Measurements from ENCODE around the gene PRPF31. TPM values are rescaled to one million over a fixed set of nuclear protein-coding genes. Genes with fewer than 3 reads are reported as not detected.

PRPF31 gene
- total RNA-seq, 1 experiment from 2014 or later: 84.4 TPM

- no peak overlapping the region for H3T11ph ChIP-seq (ENCODE audit: low read length)
- H2BK12ac ChIP-seq (ENCODE audit: insufficient read length, low read depth, low read length): no peak overlapping the region
- H2AK5ac ChIP-seq (ENCODE audit: insufficient read length, low read length): no peak overlapping the region
- no peak overlapping the region for H4K5ac ChIP-seq (ENCODE audit: insufficient read length, low read depth, low read length)
- no peak overlapping the region for H4K8ac ChIP-seq (replicated peaks; ENCODE audit: insufficient read length, low read depth, low read length)
- Mint-ChIP-seq H3K36me3 (ENCODE audit: insufficient read depth in 1 of 3, low read depth in 3 of 3) (peaks cover 50 to 85% (median 84%) of the 10 kb centered on the region in 3 experiments), H3K27ac (peak overlapping the region in 1 of 3 experiments; percentile 28; a peak in 2 of 7 replicates), H3K4me1 (no peaks in the 10 kb centered on the region), H3K4me3 (no peak overlapping the region; a peak in 1 of 5 replicates), H3K9me3 (no peaks in the 10 kb centered on the region), H3K27me3 (ENCODE audit: low read depth) (no peaks in the 10 kb centered on the region; the same call in 1 of the 2 replicates)
- H2BK20ac ChIP-seq (ENCODE audit: low read depth, low read length, poor library complexity, severe bottlenecking): no peak overlapping the region
- no peaks in the 10 kb centered on the region for H3K4me1 ChIP-seq (ENCODE audit: insufficient read depth, low read length)
- no peaks in the 10 kb centered on the region for H3K23me2 ChIP-seq (ENCODE audit: insufficient read length, low read depth, low read length, poor library complexity, severe bottlenecking)
- no CpG with 5 or more reads among the region's 25 CpGs for WGBS (ENCODE audit: extremely low coverage, insufficient read length, low lambda C conversion rate)
- no peak overlapping the region for H3K14ac ChIP-seq (ENCODE audit: insufficient read depth, low read length)
- H3K27me3 ChIP-seq (ENCODE audit: insufficient read depth, low read length): no peaks in the 10 kb centered on the region
- no peak overlapping the region for H3K27ac ChIP-seq (ENCODE audit: insufficient read length, low read depth, low read length)
- no peak overlapping the region for H3K23ac ChIP-seq (ENCODE audit: insufficient read length, low read depth, low read length)
- no peak overlapping the region for H3K4me2 ChIP-seq (ENCODE audit: insufficient read depth, insufficient read length, low read length)
- no peaks in the 10 kb centered on the region for H3K79me1 ChIP-seq (ENCODE audit: insufficient read depth, low read depth, low read length, poor library complexity, severe bottlenecking)
- H2BK120ac ChIP-seq (ENCODE audit: low read depth, low read length, poor library complexity, severe bottlenecking): no peak overlapping the region
- H4K91ac ChIP-seq (ENCODE audit: insufficient read length, low read depth, low read length): no peak overlapping the region
- no peak overlapping the region for H2BK15ac ChIP-seq (ENCODE audit: low read depth, low read length)
- no peak overlapping the region for H2BK5ac ChIP-seq (ENCODE audit: insufficient read length, low read length)
- DNase-seq: no peak
- H3K9ac ChIP-seq (ENCODE audit: extremely low read depth, insufficient read length, low read length): no peak overlapping the region
- H4K20me1 ChIP-seq (ENCODE audit: control insufficient read depth, insufficient read depth, insufficient read length): no peaks in the 10 kb centered on the region
- no peak for TF ChIP-seq CTCF (conservative IDR thresholded peaks at IDR 0.05)
- no peaks in the 10 kb centered on the region for H3K9me3 ChIP-seq (ENCODE audit: control insufficient read depth, low read depth, low read length)
- no peak overlapping the region for H3K4ac ChIP-seq (ENCODE audit: low read depth, low read length)
- no peak overlapping the region for H3K18ac ChIP-seq (ENCODE audit: insufficient read length, low read depth, low read length)
- H3K79me2 ChIP-seq (ENCODE audit: insufficient read depth, low read length): no peaks in the 10 kb centered on the region
- no peak overlapping the region for H3K56ac ChIP-seq (ENCODE audit: insufficient read length, low read depth, low read length)
- H2AFZ ChIP-seq (ENCODE audit: low read length): no peak overlapping the region
Observed at GRCh38 chr19:54152878-54153524, 37.4 kb downstream of the PRPF31 start.
